Spleen (tissue), 11 donors: ENCODE results near the gene ACOXL. TPM values are rescaled to one million over a fixed set of nuclear protein-coding genes. Genes with fewer than 3 reads are reported as not detected.

Experiments used
- DNase-seq: peaks from one replicate; pipeline ENCODE4 v3.0.0-alpha.2; 2020
- H3K27ac ChIP-seq, 8 donors: fragments of 200-600 bp; sonication (generic) in 7 of 8; 1 replicate in 4 of 8; 2 replicates in 4 of 8; pipeline versions ENCODE4 v1.5.0 to v1.8.0; 2016 to 2021; ENCODE audit warnings: inconsistent platforms in 4 of 8, mild to moderate bottlenecking in 4 of 8, moderate library complexity in 1 of 8
- H3K27me3 ChIP-seq, 7 donors: fragments of 200-600 bp; sonication (generic) in 6 of 7; replicated peaks in 1 of 7; 1 replicate in 4 of 7; 2 replicates in 3 of 7; pipeline versions ENCODE4 v1.5.0 to v1.8.0; 2016 to 2021; ENCODE audit warnings: inconsistent platforms in 3 of 7, mild to moderate bottlenecking in 1 of 7
- H3K36me3 ChIP-seq, 6 donors: fragments of 200-600 bp; sonication (generic) in 5 of 6; 1 replicate in 4 of 6; 2 replicates in 2 of 6; pipeline versions ENCODE4 v1.5.0 to v1.8.0; 2016 to 2021; ENCODE audit warnings: inconsistent platforms in 2 of 6
- H3K4me1 ChIP-seq, 6 donors: fragments of 200-600 bp; sonication (generic) in 5 of 6; 1 replicate in 3 of 6; 2 replicates in 3 of 6; pipeline versions ENCODE4 v1.5.0 to v1.8.0; 2016 to 2021; ENCODE audit warnings: inconsistent platforms in 3 of 6
- H3K4me3 ChIP-seq, 8 donors: fragments of 200-600 bp; sonication (generic) in 7 of 8; 1 replicate in 4 of 8; 2 replicates in 4 of 8; pipeline versions ENCODE4 v1.5.0 to v1.8.0; 2016 to 2021; ENCODE audit warnings: inconsistent platforms in 4 of 8, mild to moderate bottlenecking in 4 of 8, moderate library complexity in 2 of 8
- H3K9me3 ChIP-seq, 8 donors: fragments of 200-600 bp; sonication (generic) in 7 of 8; 1 replicate in 4 of 8; 2 replicates in 4 of 8; pipeline versions ENCODE4 v1.5.0 to v1.8.0; 2016 to 2021; ENCODE audit warnings: inconsistent platforms in 4 of 8
- CTCF ChIP-seq, 11 experiments: fragments of 200-600 bp in 7 of 11; fragments of 450-650 bp in 4 of 11; sonication (generic) in 4 of 11; IDR thresholded peaks in 8 of 11; conservative IDR thresholded peaks in 3 of 11; 1 replicate in 7 of 11; 2 replicates in 4 of 11; pipeline versions ENCODE4 v1.4.0 to v1.8.0; 2016 to 2021; ENCODE audit warnings: antibody characterized with exemption in 11 of 11, inconsistent platforms in 4 of 11, mild to moderate bottlenecking in 1 of 11
- POLR2A ChIP-seq, 3 donors: fragments of 450-650 bp; IDR thresholded peaks; one replicate each; pipeline ENCODE4 v1.5.1; 2017; ENCODE audit warnings: antibody characterized with exemption in 3 of 3, mild to moderate bottlenecking in 1 of 3
- POLR2AphosphoS5 ChIP-seq, 3 donors: sonication (generic); formaldehyde crosslinking; IDR thresholded peaks; one replicate each; pipeline ENCODE4 v1.5.1; 2017; ENCODE audit warnings: antibody characterized with exemption in 3 of 3
- WGBS, 5 donors: extraction: QIAGEN DNeasy Blood & Tissue Kit in 3 of 5; methylation state at CpG; one replicate each; pipeline versions ENCODE4 v1.1.5 to v1.1.7; 2013 to 2018; 5-methylcytosine and 5-hydroxymethylcytosine counted together
- intact Hi-C: fragments of 100-400 bp; cut with DNase I; formaldehyde crosslinking; loops from one replicate; pipeline ENCODE4 v1.15.0; 2023; ENCODE audit warnings: low total_unique reads
- polyA plus RNA-seq, 3 donors: library from polyadenylated mRNA; stranded (reverse); fragments of 200-250 nt; gene quantifications; one replicate each; pipeline ENCODE4 v1.2.1, GENCODE V29; 2013
- total RNA-seq, 7 donors: library from RNA; depleted of rRNA in 3 of 7; stranded (reverse); fragments of >200 nt in 3 of 7; fragmentation: NEBNext Ultra II Directional in 4 of 7; extraction: Animal tissue kit (Norgen Biotek cat#: 25700) in 4 of 7; gene quantifications; one replicate each; pipeline versions ENCODE4 v1.1.0 to v1.2.1, GENCODE V29; 2016 to 2021
- donor health status: healthy with polysubstance abuse.
- donor health status: DM: no; HTN: no; CAD: no; lungs with moderate emphysema.
- donor health status: DM: no; HTN: no; CAD: no.
- donor health status: Bipolar disorder and iron deficiency.
- donor health status: healthy.
- donor health status: DM: no; HTN: no; CAD: no.
- donor health status: DM: yes; HTN: yes; CAD: no.

Gene ACOXL
- total and polyA plus RNA-seq, 10 donors: 0.04 to 1.0 (median 0.66) TPM

- Histone ChIP-seq H3K4me3 (no peak overlapping the region), H3K4me1 (peaks cover 0 to 6% (median 0%) of the 10 kb centered on the region in 6 donors), H3K27ac (no peak overlapping the region), H3K9me3 (no peaks in the 10 kb centered on the region), H3K36me3 (no peaks in the 10 kb centered on the region), H3K27me3 (no peaks in the 10 kb centered on the region)
- 51 to 78% (median 70%) methylated on average over 5 of the region's 5 CpGs for WGBS, 5 donors
- no peak for DNase-seq
- intact Hi-C loops: no loop called here
- TF ChIP-seq POLR2AphosphoS5 (IDR thresholded peaks at IDR 0.05): no peak
- TF ChIP-seq CTCF (IDR thresholded peaks at IDR 0.05 in 8 of 11, conservative IDR thresholded peaks at IDR 0.05 in 3 of 11): peak in 4 of 11 experiments; percentile 18 to 28 (median 24)
Measured at GRCh38 chr2:111100765-111101162, 368.4 kb downstream of the ACOXL start.

GRCh38 chr2:111101592-111101991 lies 369.2 kb downstream of the ACOXL start:
- intact Hi-C loops: no loop called here
- no peak for TF ChIP-seq CTCF (IDR thresholded peaks at IDR 0.05 in 8 of 11, conservative IDR thresholded peaks at IDR 0.05 in 3 of 11)
- no peak for TF ChIP-seq POLR2AphosphoS5 (IDR thresholded peaks at IDR 0.05)
- TF ChIP-seq POLR2A (IDR thresholded peaks at IDR 0.05): no peak
- 80 to 93% (median 83%) methylated on average over 2 of the region's 2 CpGs for WGBS, 5 donors
- no peak for DNase-seq
- H3K4me1 ChIP-seq: peaks cover 0 to 6% (median 0%) of the 10 kb centered on the region in 6 donors
- H3K4me3 ChIP-seq: no peak overlapping the region
- H3K36me3 ChIP-seq: no peaks in the 10 kb centered on the region
- no peaks in the 10 kb centered on the region for H3K9me3 ChIP-seq
- H3K27me3 ChIP-seq: no peaks in the 10 kb centered on the region
- no peak overlapping the region for H3K27ac ChIP-seq

- Histone ChIP-seq H3K36me3 (no peaks in the 10 kb centered on the region), H3K4me1 (peaks cover 0 to 6% (median 0%) of the 10 kb centered on the region in 6 donors), H3K27me3 (no peaks in the 10 kb centered on the region), H3K9me3 (no peaks in the 10 kb centered on the region), H3K27ac (no peak overlapping the region), H3K4me3 (no peak overlapping the region)
- DNase-seq: no peak
- WGBS, 5 donors: 85 to 100% (median 95%) methylated on average over 2 of the region's 2 CpGs
- TF ChIP-seq CTCF (IDR thresholded peaks at IDR 0.05 in 8 of 11, conservative IDR thresholded peaks at IDR 0.05 in 3 of 11) (no peak), POLR2A (IDR thresholded peaks at IDR 0.05) (no peak), POLR2AphosphoS5 (IDR thresholded peaks at IDR 0.05) (no peak)
- intact Hi-C loops: no loop called here
Measured at GRCh38 chr2:111102216-111102615, 369.8 kb downstream of the ACOXL start.

GRCh38 chr2:111105926-111106325 lies 373.6 kb downstream of the ACOXL start:
- Histone ChIP-seq H3K36me3 (no peaks in the 10 kb centered on the region), H3K27ac (no peak overlapping the region), H3K4me1 (peaks cover 0 to under 1% (median 0%) of the 10 kb centered on the region in 6 donors), H3K27me3 (peaks cover 0 to 5% (median 0%) of the 10 kb centered on the region in 7 donors), H3K9me3 (no peaks in the 10 kb centered on the region), H3K4me3 (no peak overlapping the region)
- TF ChIP-seq POLR2AphosphoS5 (IDR thresholded peaks at IDR 0.05) (no peak), POLR2A (IDR thresholded peaks at IDR 0.05) (no peak), CTCF (IDR thresholded peaks at IDR 0.05 in 8 of 11, conservative IDR thresholded peaks at IDR 0.05 in 3 of 11) (no peak)
- WGBS, 5 donors: 9 to 35% (median 16%) methylated on average over 2 of the region's 2 CpGs
- DNase-seq: no peak
- intact Hi-C loops: no loop called here
